ENCODE measurements around the gene PFKFB1. TPM values are rescaled to one million over a fixed set of nuclear protein-coding genes. Genes with fewer than 3 reads are reported as not detected.

The PFKFB1 gene
- total and polyA plus RNA-seq, 9 of the 15 experiments (the other 6 are each of a cell fraction or from before 2014, with no cell fraction given), result 0.07 to 0.24 (median 0.15) TPM; not detected in 2

GRCh38 chrX:55028040-55028439, 34.1 kb upstream of the PFKFB1 start (continued):
- TF ChIP-seq TFAP4 (CRISPR knock-in tag; IDR thresholded peaks at IDR 0.05; ENCODE audit: borderline replicate concordance) (peak; percentile 66; the same call in 1 of the 2 replicates), GATA2 (CRISPR knock-in tag; IDR thresholded peaks at IDR 0.05) (peak; percentile 90), NCOA1 (IDR thresholded peaks at IDR 0.05; ENCODE audit: low read depth) (peak; percentile 73; the same call in 1 of the 2 replicates), ZNF609 (CRISPR knock-in tag; IDR thresholded peaks at IDR 0.05; ENCODE audit: borderline replicate concordance) (no peak), U2AF1 (optimal IDR thresholded peaks at IDR 0.05; ENCODE audit: low read depth, low read length) (no peak), SOX6 (IDR thresholded peaks at IDR 0.05) (peak; percentile 84), HMGN3 (IDR thresholded peaks at IDR 0.05; ENCODE audit: borderline replicate concordance, extremely low read depth, insufficient read length, low read depth, low read length) (peak; percentile 78), MNT (conservative IDR thresholded peaks at IDR 0.05) (peak in 1 of 2 experiments; percentile 51; a peak in 1 of 4 replicates), ARID1B (IDR thresholded peaks at IDR 0.05) (peak; percentile 97), NFIC (IDR thresholded peaks at IDR 0.05) (peak; percentile 91), CREBBP (IDR thresholded peaks at IDR 0.05; ENCODE audit: low read depth, low read length) (no peak), MIER1 (IDR thresholded peaks at IDR 0.05; ENCODE audit: low read depth) (no peak), SMARCC2 (IDR thresholded peaks at IDR 0.05; ENCODE audit: low read depth) (peak; percentile 72; the same call in 1 of the 2 replicates), LEF1 (IDR thresholded peaks at IDR 0.05) (0 out of 2 replicates have a peak, but pooled peaks have one; percentile 33), TEAD4 (IDR thresholded peaks at IDR 0.05; ENCODE audit: low read length) (peak; percentile 99), TEAD4 (CRISPR knock-in tag; IDR thresholded peaks at IDR 0.05; ENCODE audit: borderline replicate concordance) (no peak), PCBP1 (IDR thresholded peaks at IDR 0.05; ENCODE audit: low read depth, low read length, poor library complexity, severe bottlenecking) (no peak), LARP7 (IDR thresholded peaks at IDR 0.05) (no peak), ZNF165 (CRISPR knock-in tag; IDR thresholded peaks at IDR 0.05; ENCODE audit: borderline replicate concordance) (no peak), TBL1XR1 (IDR thresholded peaks at IDR 0.05; ENCODE audit: low read length in 2 of 2) (peak; percentile 87 to 93; a peak in 3 of 4 replicates), GATAD2B (IDR thresholded peaks at IDR 0.05; ENCODE audit: borderline replicate concordance) (peak; percentile 70; the same call in 1 of the 2 replicates), ATF7 (IDR thresholded peaks at IDR 0.05) (peak; percentile 45; the same call in 1 of the 2 replicates), CCNT2 (IDR thresholded peaks at IDR 0.05; ENCODE audit: borderline replicate concordance, extremely low read depth, insufficient read length, low read depth, low read length) (peak; percentile 70), IFI16 (CRISPR knock-in tag; IDR thresholded peaks at IDR 0.05) (no peak)

All from K562 (cell line).